Mesothelial cell of epicardium (in vitro differentiated cells): ENCODE measurements around the gene ACSF2. TPM values are rescaled to one million over a fixed set of nuclear protein-coding genes. Genes with fewer than 3 reads are reported as not detected.
A peak's percentile ranks its signal among the peaks of the same experiment; 100 is the strongest.

ENCODE experiments used
- DNase-seq, 2 experiments: peaks; one replicate each; pipeline ENCODE4 v3.0.0; 2021; ENCODE audit warnings: low spot score in 2 of 2; ENCODE audit not compliant: unreplicated experiment in 2 of 2
- H3K27ac Mint-ChIP-seq: 2 replicates; pipeline ENCODE4 v1.8.0; 2021; ENCODE audit warnings: mixed read lengths
- H3K27me3 Mint-ChIP-seq: 2 replicates; pipeline ENCODE4 v1.8.0; 2021; ENCODE audit warnings: low read depth, mixed read lengths
- H3K36me3 Mint-ChIP-seq: 2 replicates; pipeline ENCODE4 v1.8.0; 2021; ENCODE audit warnings: mixed read lengths
- H3K4me1 Mint-ChIP-seq: 2 replicates; pipeline ENCODE4 v1.8.0; 2021; ENCODE audit warnings: mixed read lengths
- H3K4me3 Mint-ChIP-seq: 2 replicates; pipeline ENCODE4 v1.8.0; 2021; ENCODE audit warnings: mild to moderate bottlenecking, moderate library complexity, mixed read lengths
- H3K9me3 Mint-ChIP-seq: 2 replicates; pipeline ENCODE4 v1.8.0; 2021; ENCODE audit warnings: mixed read lengths
- CTCF ChIP-seq: fragments of 200-600 bp; sonication (generic); IDR thresholded peaks from one replicate; pipeline ENCODE4 v1.5.0; 2021; ENCODE audit warnings: antibody characterized with exemption; ENCODE audit not compliant: unreplicated experiment
- total RNA-seq: library from RNA; stranded (reverse); gene quantifications from 3 replicates; pipeline ENCODE4 v1.2.1, GENCODE V29; 2021

ACSF2 gene
- total RNA-seq, 1 donor from 2014 or later = 113 TPM

GRCh38 chr17:50448643-50449042 lies 22.6 kb downstream of the ACSF2 start:
- DNase-seq = no peak
- Mint-ChIP-seq H3K9me3 (no peaks in the 10 kb centered on the region), H3K27ac (no peak overlapping the region), H3K4me1 (peaks cover 24% of the 10 kb centered on the region), H3K27me3 (no peaks in the 10 kb centered on the region), H3K4me3 (no peak overlapping the region), H3K36me3 (peaks cover 8% of the 10 kb centered on the region)
- TF ChIP-seq CTCF = no peak

GRCh38 chr17:50451943-50452629 lies 26.1 kb downstream of the ACSF2 start:
- H3K27me3 Mint-ChIP-seq = no peaks in the 10 kb centered on the region

GRCh38 chr17:50452630-50453300 lies 26.7 kb downstream of the ACSF2 start:
- TF ChIP-seq CTCF = no peak
- Mint-ChIP-seq H3K27me3 (no peaks in the 10 kb centered on the region), H3K36me3 (peaks cover 13% of the 10 kb centered on the region), H3K4me3 (no peak overlapping the region), H3K27ac (no peak overlapping the region), H3K4me1 (no peaks in the 10 kb centered on the region), H3K9me3 (no peaks in the 10 kb centered on the region)
- no peak for DNase-seq

More at GRCh38 chr17:50451943-50452629, 26.1 kb downstream of the ACSF2 start:
- no peaks in the 10 kb centered on the region for H3K9me3 Mint-ChIP-seq
- peaks cover 13% of the 10 kb centered on the region for H3K36me3 Mint-ChIP-seq
- no peak overlapping the region for H3K4me3 Mint-ChIP-seq
- no peaks in the 10 kb centered on the region for H3K4me1 Mint-ChIP-seq
- TF ChIP-seq CTCF = no peak
- no peak for DNase-seq
- H3K27ac Mint-ChIP-seq = peak overlapping the region; percentile 50

- Mint-ChIP-seq H3K36me3 (peaks cover 13% of the 10 kb centered on the region), H3K27me3 (no peaks in the 10 kb centered on the region), H3K9me3 (no peaks in the 10 kb centered on the region), H3K4me3 (no peak overlapping the region), H3K27ac (no peak overlapping the region), H3K4me1 (peaks cover 6% of the 10 kb centered on the region)
- TF ChIP-seq CTCF = no peak
- DNase-seq = no peak
Observed at GRCh38 chr17:50453901-50454300, 27.9 kb downstream of the ACSF2 start.

GRCh38 chr17:50457621-50458020 lies 31.6 kb downstream of the ACSF2 start:
- no peak for TF ChIP-seq CTCF
- Mint-ChIP-seq H3K27me3 (no peaks in the 10 kb centered on the region), H3K9me3 (no peaks in the 10 kb centered on the region), H3K27ac (no peak overlapping the region), H3K4me3 (no peak overlapping the region), H3K4me1 (peaks cover 6% of the 10 kb centered on the region), H3K36me3 (peaks cover 5% of the 10 kb centered on the region)
- DNase-seq = no peak
